Spinal cord (tissue), 10 donors: ENCODE results near the gene GRID1. TPM values are rescaled to one million over a fixed set of nuclear protein-coding genes. Genes with fewer than 3 reads are reported as not detected.

Source experiments
- DNase-seq, 6 donors: peaks; one replicate each; pipeline versions ENCODE4 v3.0.0 to v3.0.0-alpha.2; 2013 to 2015; ENCODE audit warnings: low spot score in 6 of 6, low read depth in 4 of 6
- H3K27ac ChIP-seq: one replicate; pipeline ENCODE4 v1.5.1; 2013; ENCODE audit warnings: low read depth, low read length, control low read depth
- H3K27me3 ChIP-seq: one replicate; pipeline ENCODE4 v1.6.1; 2013; ENCODE audit warnings: low read length; ENCODE audit not compliant: control insufficient read depth, insufficient read depth
- H3K36me3 ChIP-seq: one replicate; pipeline ENCODE4 v1.6.1; 2013; ENCODE audit warnings: low read length; ENCODE audit not compliant: control insufficient read depth, insufficient read depth
- H3K4me1 ChIP-seq: one replicate; pipeline ENCODE4 v1.6.1; 2013; ENCODE audit warnings: low read length; ENCODE audit not compliant: control insufficient read depth, insufficient read depth
- H3K4me3 ChIP-seq: one replicate; pipeline ENCODE4 v1.5.1; 2013; ENCODE audit warnings: low read depth, low read length, control low read depth
- H3K9me3 ChIP-seq: one replicate; pipeline ENCODE4 v1.6.1; 2013; ENCODE audit warnings: low read length; ENCODE audit not compliant: control insufficient read depth, insufficient read depth
- WGBS: methylation state at CpG from one replicate; pipeline ENCODE4 v1.1.5; 2013; ENCODE audit warnings: missing lambda C conversion rate; ENCODE audit not compliant: insufficient coverage; 5-methylcytosine and 5-hydroxymethylcytosine counted together
- polyA plus RNA-seq, 2 donors: library from polyadenylated mRNA; unstranded; fragments of 120-200 nt; gene quantifications; one replicate each; pipeline ENCODE4 v1.2.1, GENCODE V29; 2013; ENCODE audit not compliant: insufficient read length in 2 of 2
- total RNA-seq, 2 donors: library from RNA; depleted of rRNA in 1 of 2; stranded (reverse); fragments of 120-200 nt in 1 of 2; fragments of >200 nt in 1 of 2; gene quantifications; one replicate each; pipeline versions ENCODE4 v1.2.3 to v1.2.4, GENCODE V29; 2013 to 2014
- donor health status: healthy.

The GRID1 gene
- total and polyA plus RNA-seq, 4 donors: 7.6 to 30.1 (median 22.2) TPM

DNA sequence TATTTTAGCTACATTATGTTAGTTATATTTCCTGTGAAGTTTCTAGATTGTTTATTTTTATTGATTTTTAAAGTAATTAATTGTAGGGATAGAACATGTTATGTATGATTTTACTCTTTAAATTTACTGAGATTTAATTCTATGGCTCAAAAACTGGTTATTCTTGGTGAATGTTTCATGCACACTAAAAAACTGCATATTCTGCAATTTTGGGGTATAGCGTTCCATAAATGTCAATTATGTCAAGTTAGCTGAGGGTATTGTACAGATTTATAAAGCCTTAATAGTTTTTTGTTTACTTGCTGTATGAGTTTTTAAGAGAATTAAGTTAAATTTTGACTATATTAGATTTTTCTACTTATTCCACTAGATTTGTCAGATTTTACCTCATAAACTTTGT lies 669.7 kb downstream of the GRID1 start:
- no peak for DNase-seq
- Histone ChIP-seq H3K27me3 (no peaks in the 10 kb centered on the region), H3K4me1 (no peaks in the 10 kb centered on the region), H3K9me3 (peaks cover 2% of the 10 kb centered on the region), H3K4me3 (no peak overlapping the region), H3K36me3 (no peaks in the 10 kb centered on the region), H3K27ac (no peak overlapping the region)
- WGBS: no CpG with 5 or more reads among the region's 1 CpG

DNA sequence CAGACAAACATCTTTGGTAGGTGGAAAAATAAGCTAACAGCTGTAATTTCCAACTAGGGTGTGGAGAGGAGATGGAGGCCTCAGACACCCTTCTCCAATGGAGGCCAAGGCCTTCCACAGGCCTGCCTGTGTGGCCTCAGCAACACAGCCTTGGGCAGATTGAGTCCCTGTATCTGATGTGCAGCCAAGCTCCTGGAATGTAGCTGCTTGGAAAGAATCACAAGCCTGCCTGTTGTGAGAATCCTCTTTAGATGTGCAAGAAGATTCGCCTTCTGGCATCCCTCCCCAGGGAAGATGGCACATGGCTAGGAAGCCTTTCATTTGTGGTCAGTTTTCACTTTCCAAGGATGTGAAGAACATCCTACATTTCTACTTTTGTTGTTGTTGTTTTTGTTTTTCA lies 684.0 kb downstream of the GRID1 start:
- Histone ChIP-seq H3K36me3 (no peaks in the 10 kb centered on the region), H3K4me1 (no peaks in the 10 kb centered on the region), H3K27me3 (no peaks in the 10 kb centered on the region), H3K27ac (no peak overlapping the region), H3K4me3 (no peak overlapping the region), H3K9me3 (no peaks in the 10 kb centered on the region)
- no peak for DNase-seq
- 86% methylated on average over 1 of the region's 1 CpG for WGBS

DNA sequence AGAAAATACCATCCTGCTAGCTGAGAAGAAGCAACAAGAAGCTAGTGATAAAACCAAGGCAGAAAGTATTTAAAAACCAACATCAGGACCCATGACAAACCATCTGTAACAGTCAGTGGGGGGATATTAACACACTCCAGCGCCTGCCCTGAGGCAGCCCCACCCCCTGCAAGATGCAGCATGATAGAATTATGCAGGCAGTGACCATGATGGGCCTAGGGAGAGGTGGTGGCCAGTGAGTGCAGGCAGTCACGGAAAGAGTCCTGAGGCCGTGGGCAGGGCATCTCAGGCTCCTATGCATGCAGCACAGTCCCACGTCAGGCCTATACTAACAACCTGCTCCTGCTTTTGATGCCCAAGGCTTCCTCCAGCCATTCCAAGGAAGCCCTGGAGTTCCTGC lies 686.9 kb downstream of the GRID1 start:
- H3K4me3 ChIP-seq: no peak overlapping the region
- H3K9me3 ChIP-seq: no peaks in the 10 kb centered on the region
- no peaks in the 10 kb centered on the region for H3K4me1 ChIP-seq
- WGBS: 100% methylated on average over 4 of the region's 4 CpGs
- no peaks in the 10 kb centered on the region for H3K36me3 ChIP-seq
- no peaks in the 10 kb centered on the region for H3K27me3 ChIP-seq
- DNase-seq: no peak
- no peak overlapping the region for H3K27ac ChIP-seq

DNA sequence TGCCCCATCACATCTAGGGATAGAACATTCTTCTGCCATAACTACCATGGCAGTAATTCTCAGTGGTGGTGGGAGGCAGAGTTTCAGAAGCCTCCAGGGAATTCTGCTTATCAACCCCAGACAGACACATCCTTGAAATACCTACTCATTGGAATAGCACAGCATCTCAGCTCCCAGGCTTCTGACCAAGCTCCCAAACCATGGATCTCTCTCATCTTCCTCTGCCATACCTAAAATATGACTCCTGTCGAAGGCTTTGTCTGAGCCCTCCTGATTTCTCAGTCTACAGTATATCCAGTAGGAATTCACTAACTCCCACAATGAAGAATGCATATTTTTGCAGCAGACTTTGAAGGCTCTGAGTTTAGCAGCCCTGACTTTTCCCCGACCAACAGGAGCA lies 687.5 kb downstream of the GRID1 start:
- Histone ChIP-seq H3K4me3 (no peak overlapping the region), H3K27me3 (no peaks in the 10 kb centered on the region), H3K27ac (no peak overlapping the region), H3K4me1 (no peaks in the 10 kb centered on the region), H3K36me3 (no peaks in the 10 kb centered on the region), H3K9me3 (no peaks in the 10 kb centered on the region)
- DNase-seq: no peak
- 94% methylated on average over 1 of the region's 2 CpGs for WGBS

DNA sequence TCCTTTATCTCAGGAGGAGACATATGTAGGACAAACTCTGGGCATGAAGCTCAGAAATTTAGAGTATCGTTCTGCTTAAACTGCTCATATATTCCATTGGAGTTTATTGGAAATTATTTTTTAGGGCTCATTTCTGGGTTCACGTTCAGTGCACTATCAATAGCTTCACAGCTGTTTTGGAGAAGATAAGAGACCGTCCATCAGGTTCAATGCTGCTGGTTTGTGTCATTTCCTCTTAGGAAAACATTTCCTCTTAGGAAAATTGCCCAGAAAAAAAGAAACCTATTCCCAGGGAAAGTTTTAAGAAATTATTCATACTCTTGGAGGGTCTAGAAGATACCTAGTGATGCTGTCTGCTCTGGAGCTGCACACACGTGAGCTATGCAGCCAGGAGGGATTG lies 691.7 kb downstream of the GRID1 start:
- no peak for DNase-seq
- no peak overlapping the region for H3K4me3 ChIP-seq
- no CpG with 5 or more reads among the region's 4 CpGs for WGBS
- no peak overlapping the region for H3K27ac ChIP-seq
- H3K9me3 ChIP-seq: no peaks in the 10 kb centered on the region
- no peaks in the 10 kb centered on the region for H3K27me3 ChIP-seq
- H3K36me3 ChIP-seq: no peaks in the 10 kb centered on the region
- no peaks in the 10 kb centered on the region for H3K4me1 ChIP-seq

DNA sequence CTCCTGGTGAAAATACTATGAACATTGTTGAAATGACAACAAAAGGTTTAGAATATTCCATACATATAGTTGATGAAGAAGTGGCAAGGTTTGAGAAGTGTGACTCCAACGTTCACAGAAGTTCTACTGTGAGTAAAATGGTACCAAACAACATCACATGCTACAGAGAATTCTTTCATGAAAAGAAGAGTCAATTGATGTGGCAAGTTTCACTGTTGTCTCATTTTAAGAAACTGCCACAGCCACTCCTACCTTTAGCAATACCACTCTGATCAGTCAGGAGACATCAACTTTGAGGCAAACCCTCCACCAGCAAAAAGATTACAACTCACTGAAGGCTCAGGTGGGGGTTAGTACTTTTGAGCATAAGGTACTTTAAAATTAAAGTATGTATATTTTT lies 693.3 kb downstream of the GRID1 start:
- H3K27ac ChIP-seq: no peak overlapping the region
- no peaks in the 10 kb centered on the region for H3K4me1 ChIP-seq
- WGBS: no CpG with 5 or more reads among the region's 1 CpG
- H3K36me3 ChIP-seq: no peaks in the 10 kb centered on the region
- H3K4me3 ChIP-seq: no peak overlapping the region
- no peaks in the 10 kb centered on the region for H3K9me3 ChIP-seq
- no peaks in the 10 kb centered on the region for H3K27me3 ChIP-seq
- no peak for DNase-seq

DNA sequence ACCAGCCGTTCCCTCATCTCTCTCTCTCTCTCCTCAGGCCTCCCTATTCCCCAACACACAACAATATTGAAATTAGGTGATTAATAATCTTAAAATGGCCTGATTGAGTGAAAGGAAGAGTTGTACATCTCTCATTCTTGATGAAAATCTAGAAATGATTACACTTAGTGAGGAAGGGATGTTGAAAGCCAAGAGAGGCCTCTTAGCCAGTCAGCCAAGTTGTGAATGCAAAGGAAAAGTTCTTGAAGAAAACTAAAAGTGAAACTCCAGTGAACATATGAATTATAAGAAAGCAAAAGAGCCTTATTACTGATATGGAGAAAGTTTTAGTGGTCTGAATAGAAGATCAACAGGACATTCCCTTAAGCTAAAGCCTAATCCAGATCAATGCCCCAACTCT lies 695.1 kb downstream of the GRID1 start:
- Histone ChIP-seq H3K27me3 (no peaks in the 10 kb centered on the region), H3K4me1 (no peaks in the 10 kb centered on the region), H3K27ac (no peak overlapping the region), H3K36me3 (no peaks in the 10 kb centered on the region), H3K4me3 (no peak overlapping the region), H3K9me3 (no peaks in the 10 kb centered on the region)
- DNase-seq: no peak
- no CpG with 5 or more reads among the region's 1 CpG for WGBS

DNA sequence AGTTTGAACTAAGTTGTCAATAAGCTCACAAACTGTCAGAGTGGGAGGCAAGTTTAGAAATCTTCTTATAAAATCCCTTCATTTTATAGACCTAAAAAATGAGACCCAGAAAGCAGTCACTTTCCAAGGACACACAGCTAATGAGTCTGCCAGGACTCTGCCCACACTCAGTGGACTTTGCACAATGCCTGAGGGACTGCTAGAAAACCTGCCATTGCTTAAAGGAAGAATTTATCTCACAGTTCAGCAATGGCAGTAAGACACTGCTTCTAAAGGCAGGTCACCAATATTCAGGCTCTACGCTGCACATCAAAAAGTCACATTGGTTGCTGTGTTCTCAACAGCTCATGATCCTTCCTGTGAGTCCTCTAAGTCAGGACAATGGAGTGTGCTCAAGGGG lies 698.1 kb downstream of the GRID1 start:
- Histone ChIP-seq H3K27me3 (no peaks in the 10 kb centered on the region), H3K27ac (no peak overlapping the region), H3K36me3 (no peaks in the 10 kb centered on the region), H3K9me3 (no peaks in the 10 kb centered on the region), H3K4me1 (no peaks in the 10 kb centered on the region), H3K4me3 (no peak overlapping the region)
- 100% methylated on average over 1 of the region's 1 CpG for WGBS
- DNase-seq: no peak

DNA sequence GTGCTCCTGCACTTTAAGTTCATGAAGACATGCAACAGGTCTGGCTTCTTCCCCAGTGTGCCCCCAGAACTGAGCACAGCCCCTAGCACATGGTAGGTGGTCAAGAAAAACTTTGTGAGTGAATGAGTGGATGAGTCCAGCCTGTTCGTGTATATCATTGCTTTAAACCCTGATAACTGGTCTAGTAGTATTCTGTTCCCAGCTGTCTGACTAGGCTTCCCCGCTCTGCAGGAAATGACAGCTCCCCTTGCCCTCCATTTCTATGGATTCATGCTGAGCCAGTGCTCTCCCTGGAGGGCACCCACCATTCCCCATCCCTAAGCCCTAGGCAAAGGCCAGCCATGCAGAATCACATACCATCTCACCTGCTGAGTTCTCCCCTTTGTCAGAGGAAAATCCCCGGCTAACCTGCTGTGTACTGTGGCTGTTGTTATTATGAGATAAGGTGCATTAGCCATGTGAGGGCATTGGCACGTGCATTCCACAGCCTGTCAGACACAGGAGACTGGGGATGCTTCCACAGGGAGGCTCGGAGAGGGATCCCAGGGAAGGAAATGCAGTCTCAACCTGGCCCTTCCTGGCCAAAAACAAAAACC lies 698.9 kb downstream of the GRID1 start:
- DNase-seq: no peak
- Histone ChIP-seq H3K4me1 (no peaks in the 10 kb centered on the region), H3K36me3 (no peaks in the 10 kb centered on the region), H3K27me3 (no peaks in the 10 kb centered on the region), H3K27ac (no peak overlapping the region), H3K9me3 (no peaks in the 10 kb centered on the region), H3K4me3 (no peak overlapping the region)
- 30% methylated on average over 3 of the region's 5 CpGs for WGBS

DNA sequence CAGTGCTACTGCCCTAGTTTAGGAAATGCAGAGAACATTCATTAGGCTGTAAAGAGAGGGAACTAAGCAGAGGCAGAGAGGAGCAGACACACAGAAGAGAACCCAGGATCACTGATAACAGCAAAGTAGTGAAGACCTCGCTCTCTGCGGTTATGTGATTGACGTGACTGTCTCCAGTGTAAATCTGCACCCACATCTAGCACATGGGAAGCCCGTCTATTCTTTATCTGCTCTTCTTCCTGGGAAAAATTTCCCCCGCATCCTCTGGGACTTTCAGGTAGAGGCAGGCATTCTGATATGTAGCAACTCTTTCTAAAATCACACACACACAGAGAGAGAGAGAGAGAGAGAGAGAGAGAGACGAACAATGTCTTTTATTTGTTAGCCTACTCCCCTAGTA lies 699.6 kb downstream of the GRID1 start:
- DNase-seq: no peak
- H3K36me3 ChIP-seq: peaks cover 2% of the 10 kb centered on the region
- H3K4me1 ChIP-seq: no peaks in the 10 kb centered on the region
- H3K27ac ChIP-seq: no peak overlapping the region
- 93% methylated on average over 3 of the region's 6 CpGs for WGBS
- no peaks in the 10 kb centered on the region for H3K9me3 ChIP-seq
- H3K4me3 ChIP-seq: no peak overlapping the region
- H3K27me3 ChIP-seq: no peaks in the 10 kb centered on the region
